ENCODE measurements around the gene LY6G6F. TPM values are rescaled to one million over a fixed set of nuclear protein-coding genes. Genes with fewer than 3 reads are reported as not detected.

The LY6G6F gene
- total RNA-seq, 4 donors from 2014 or later: not detected

DNA sequence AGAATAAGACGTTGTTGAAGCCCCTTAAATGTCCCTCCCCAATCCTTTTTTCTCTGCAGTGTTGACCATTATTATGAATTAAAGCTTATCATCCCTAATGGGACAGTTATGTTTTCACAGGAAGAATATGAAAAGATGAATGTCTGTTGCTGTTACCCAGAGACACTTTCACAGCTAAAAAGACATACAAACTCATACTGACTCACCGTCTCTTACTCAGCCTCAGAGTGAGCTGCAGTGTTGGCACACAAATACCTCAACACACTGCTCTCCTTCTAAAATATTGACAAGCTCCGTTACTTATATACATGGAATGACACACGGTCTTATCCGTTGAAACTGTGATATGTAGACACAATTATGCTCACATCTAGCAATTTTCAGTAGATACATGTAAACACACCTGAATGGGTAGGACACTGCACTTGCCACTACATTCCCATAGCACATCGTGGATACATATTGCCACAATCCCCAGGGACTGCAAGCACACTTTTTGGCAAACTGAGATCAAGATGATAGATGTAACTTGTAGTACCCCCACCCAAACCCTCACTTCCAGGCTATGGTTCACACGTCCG, 46.2 kb downstream of the LY6G6F start:
- no peak for ATAC-seq (ENCODE audit: low FRiP score)
- TF ChIP-seq CTCF (IDR thresholded peaks at IDR 0.05): no peak
- DNase-seq (ENCODE audit: low spot score): no peak

- DNase-seq (ENCODE audit: low spot score) (no peak), ATAC-seq (ENCODE audit: low FRiP score) (no peak)
- no peak for TF ChIP-seq CTCF (IDR thresholded peaks at IDR 0.05)
These were observed 51.6 kb downstream of the LY6G6F start for GRCh38 chr6:31758281-31758680.

Small RNA genes within 50 kb of the gene (small RNA-seq; reads per million reads assigned to genes)
- gene LY6G6D (not detected), gene MIR4646 (not detected), gene RF00019 (not detected), gene RNU6-850P (not detected)

Other genes starting within 250 kb of the LY6G6F start
- gene MICB, start 208.7 kb upstream of the LY6G6F start, total RNA-seq: 1 to 10 TPM; 3.3 to 5.8 (median 5.8) TPM
- gene MCCD1, start 177.9 kb upstream of the LY6G6F start, total RNA-seq: not detected
- 100 to 1,000 TPM; 244 to 322 (median 271) TPM for gene DDX39B, start 164.9 kb upstream of the LY6G6F start, total RNA-seq
- 1 to 10 TPM in 2 of 4 donors, under 1 TPM in 1, not detected in 1; 0.74 to 2.6 (median 2.4) TPM for gene ATP6V1G2, start 160.3 kb upstream of the LY6G6F start, total RNA-seq
- gene NFKBIL1, start 159.3 kb upstream of the LY6G6F start, total RNA-seq: 10 to 100 TPM; 11.0 to 21.6 (median 16.3) TPM
- gene LTA, start 134.6 kb upstream of the LY6G6F start, total RNA-seq: not detected
- 1 to 10 TPM in 1 of 4 donors, under 1 TPM in 2, not detected in 1; 0.65 to 1.5 (median 0.96) TPM for gene TNF, start 131.3 kb upstream of the LY6G6F start, total RNA-seq
- 1 to 10 TPM in 3 of 4 donors, under 1 TPM in 1; 0.72 to 5.5 (median 1.9) TPM for gene LTB, start 124.4 kb upstream of the LY6G6F start, total RNA-seq
- gene LST1, start 120.6 kb upstream of the LY6G6F start, total RNA-seq: 10 to 100 TPM; 16.3 to 34.2 (median 19.2) TPM
- not detected for gene NCR3, start 113.9 kb upstream of the LY6G6F start, total RNA-seq
- gene AIF1, start 91.6 kb upstream of the LY6G6F start, total RNA-seq: 10 to 100 TPM; 57.3 to 95.1 (median 81.8) TPM
- gene PRRC2A, start 86.2 kb upstream of the LY6G6F start, total RNA-seq: 100 to 1,000 TPM in 1 of 4 donors, 10 to 100 TPM in 3; 44.8 to 111 (median 65.4) TPM
- 100 to 1,000 TPM; 137 to 231 (median 157) TPM for gene BAG6, start 54.2 kb upstream of the LY6G6F start, total RNA-seq
- gene APOM, start 51.0 kb upstream of the LY6G6F start, total RNA-seq: 1 to 10 TPM; 2.4 to 5.0 (median 3.6) TPM
- gene C6orf47, start 46.1 kb upstream of the LY6G6F start, total RNA-seq: 10 to 100 TPM; 16.8 to 24.7 (median 21.2) TPM
- gene GPANK1, start 41.9 kb upstream of the LY6G6F start, total RNA-seq: 10 to 100 TPM in 3 of 4 donors, 1 to 10 TPM in 1; 7.1 to 23.6 (median 15.6) TPM
- gene CSNK2B, start 40.8 kb upstream of the LY6G6F start, total RNA-seq: 100 to 1,000 TPM; 130 to 202 (median 184) TPM
- 10 to 100 TPM in 3 of 4 donors, 1 to 10 TPM in 1; 7.4 to 16.9 (median 11.3) TPM for gene LY6G5B, start 36.9 kb upstream of the LY6G6F start, total RNA-seq
- gene LY6G5C, start 25.8 kb upstream of the LY6G6F start, total RNA-seq: 1 to 10 TPM in 2 of 4 donors, under 1 TPM in 1, not detected in 1; 0.84 to 4.5 (median 1.3) TPM
- gene ABHD16A, start 3.5 kb upstream of the LY6G6F start, total RNA-seq: 10 to 100 TPM; 41.8 to 62.8 (median 57.4) TPM
- not detected for gene LY6G6D, start 8.5 kb downstream of the LY6G6F start, total RNA-seq
- gene LY6G6C, start 14.9 kb downstream of the LY6G6F start, total RNA-seq: under 1 TPM in 1 of 4 donors, not detected in 3; 0.74 TPM
- under 1 TPM in 1 of 4 donors, not detected in 3; 0.84 TPM for gene MPIG6B, start 16.5 kb downstream of the LY6G6F start, total RNA-seq
- 100 to 1,000 TPM; 103 to 148 (median 115) TPM for gene DDAH2, start 22.4 kb downstream of the LY6G6F start, total RNA-seq
- gene CLIC1, start 29.7 kb downstream of the LY6G6F start, total RNA-seq: 100 to 1,000 TPM; 244 to 443 (median 336) TPM
- 10 to 100 TPM in 1 of 4 donors, 1 to 10 TPM in 3; 5.4 to 17.0 (median 7.3) TPM for gene MSH5, start 33.1 kb downstream of the LY6G6F start, total RNA-seq
- not detected for gene SAPCD1, start 55.8 kb downstream of the LY6G6F start, total RNA-seq
- 1 to 10 TPM in 1 of 4 donors, under 1 TPM in 2, not detected in 1; 0.36 to 1.6 (median 0.56) TPM for gene VWA7, start 70.5 kb downstream of the LY6G6F start, total RNA-seq
- gene VARS1, start 88.9 kb downstream of the LY6G6F start, total RNA-seq: 10 to 100 TPM; 31.6 to 47.0 (median 34.6) TPM
- gene LSM2, start 100.1 kb downstream of the LY6G6F start, total RNA-seq: 10 to 100 TPM; 19.8 to 35.1 (median 30.4) TPM
- gene HSPA1L, start 108.4 kb downstream of the LY6G6F start, total RNA-seq: 1 to 10 TPM in 3 of 4 donors, under 1 TPM in 1; 0.48 to 3.0 (median 1.9) TPM
- gene HSPA1A, start 108.7 kb downstream of the LY6G6F start, total RNA-seq: 1,000 to 10,000 TPM in 1 of 4 donors, 100 to 1,000 TPM in 3; 155 to 1,684 (median 309) TPM
- gene HSPA1B, start 120.9 kb downstream of the LY6G6F start, total RNA-seq: 1,000 to 10,000 TPM in 1 of 4 donors, 100 to 1,000 TPM in 3; 174 to 1,642 (median 258) TPM
- 10 to 100 TPM; 44.1 to 63.8 (median 55.2) TPM for gene NEU1, start 156.0 kb downstream of the LY6G6F start, total RNA-seq
- gene SLC44A4, start 172.1 kb downstream of the LY6G6F start, total RNA-seq: under 1 TPM in 3 of 4 donors, not detected in 1; 0.19 to 0.84 (median 0.38) TPM
- 10 to 100 TPM; 17.4 to 25.9 (median 20.0) TPM for gene EHMT2, start 190.8 kb downstream of the LY6G6F start, total RNA-seq
- 1 to 10 TPM in 3 of 4 donors, under 1 TPM in 1; 0.48 to 1.9 (median 1.4) TPM for gene ZBTB12, start 195.2 kb downstream of the LY6G6F start, total RNA-seq
- 10 to 100 TPM; 30.6 to 96.1 (median 46.0) TPM for gene C2, start 220.9 kb downstream of the LY6G6F start, total RNA-seq
- 1,000 to 10,000 TPM in 1 of 4 donors, 100 to 1,000 TPM in 2, 10 to 100 TPM in 1; 16.7 to 1,024 (median 264) TPM for gene CFB, start 239.2 kb downstream of the LY6G6F start, total RNA-seq

Measured in omental fat pad (tissue), 4 donors.